ENCODE data around the gene SMOC2.

SMOC2 gene

GRCh38 chr6:168631564-168631963 lies 190.6 kb downstream of the SMOC2 start:
- no peak for DNase-seq (ENCODE audit: low spot score)
- no peak for TF ChIP-seq CTCF (IDR thresholded peaks at IDR 0.05; ENCODE audit: borderline replicate concordance, control extremely low read depth, extremely low read depth, insufficient read depth, missing control alignments)
- in situ Hi-C loops (cut with MboI; ENCODE audit: low sequenced_read_pairs, unreplicated experiment): no loop called here

- DNase-seq (ENCODE audit: low spot score): no peak
- in situ Hi-C loops (cut with MboI; ENCODE audit: low sequenced_read_pairs, unreplicated experiment): no loop called here
- TF ChIP-seq CTCF (IDR thresholded peaks at IDR 0.05; ENCODE audit: borderline replicate concordance, control extremely low read depth, extremely low read depth, insufficient read depth, missing control alignments): no peak
Measured at GRCh38 chr6:168632694-168633093, 191.7 kb downstream of the SMOC2 start.

- DNase-seq (ENCODE audit: low spot score): no peak
- TF ChIP-seq CTCF (IDR thresholded peaks at IDR 0.05; ENCODE audit: borderline replicate concordance, control extremely low read depth, extremely low read depth, insufficient read depth, missing control alignments): no peak
- in situ Hi-C loops (cut with MboI; ENCODE audit: low sequenced_read_pairs, unreplicated experiment): no loop called here
Measured at GRCh38 chr6:168634541-168635328, 193.8 kb downstream of the SMOC2 start.

- in situ Hi-C loops (cut with MboI; ENCODE audit: low sequenced_read_pairs, unreplicated experiment): no loop called here
- DNase-seq (ENCODE audit: low spot score): no peak
- TF ChIP-seq CTCF (IDR thresholded peaks at IDR 0.05; ENCODE audit: borderline replicate concordance, control extremely low read depth, extremely low read depth, insufficient read depth, missing control alignments): no peak
Measured at GRCh38 chr6:168636147-168637004, 195.4 kb downstream of the SMOC2 start.

- in situ Hi-C loops (cut with MboI; ENCODE audit: low sequenced_read_pairs, unreplicated experiment): no loop called here
- TF ChIP-seq CTCF (IDR thresholded peaks at IDR 0.05; ENCODE audit: borderline replicate concordance, control extremely low read depth, extremely low read depth, insufficient read depth, missing control alignments): no peak
- DNase-seq (ENCODE audit: low spot score): no peak
Measured at GRCh38 chr6:168637834-168638233, 196.8 kb downstream of the SMOC2 start.

- no peak for TF ChIP-seq CTCF (IDR thresholded peaks at IDR 0.05; ENCODE audit: borderline replicate concordance, control extremely low read depth, extremely low read depth, insufficient read depth, missing control alignments)
- in situ Hi-C loops (cut with MboI; ENCODE audit: low sequenced_read_pairs, unreplicated experiment): no loop called here
Measured at GRCh38 chr6:168638468-168639271, 197.7 kb downstream of the SMOC2 start.

More at GRCh38 chr6:168638468-168639271, 197.7 kb downstream of the SMOC2 start:
- DNase-seq (ENCODE audit: low spot score): no peak
